PC-3 (cell line): ENCODE results near the gene GRPR. TPM values are rescaled to one million over a fixed set of nuclear protein-coding genes. Genes with fewer than 3 reads are reported as not detected.

Experiments
- ATAC-seq: fragments of 200-7000 bp; cut with Tn5 transposase; 2 replicates; pipeline ENCODE4 v1.9.1; 2020; ENCODE audit warnings: mild to moderate bottlenecking, moderate library complexity
- Bru-seq: library from RNA; stranded (reverse); fragments of 400-500 nt; gene quantifications from one replicate; lab custom pipeline; 2021; lab: Mats Ljungman, UMichigan
- BruChase-seq, 2 experiments: library from RNA; stranded (reverse); fragments of 400-500 nt; gene quantifications; one replicate each; lab custom pipeline; 2021; lab: Mats Ljungman, UMichigan
- BruUV-seq: library from RNA; stranded (reverse); fragments of 400-500 nt; replicated peaks from 2 replicates; lab custom pipeline; 2021; lab: Mats Ljungman, UMichigan
- CTCF ChIA-PET: fragments of 300-600 bp; sonication (Branson Sonifier 250); formaldehyde crosslinking; loops from one replicate; lab custom pipeline; 2022; ENCODE audit warnings: antibody characterized with exemption; lab: Charles Lee
- POLR2A ChIA-PET: fragments of 300-600 bp; sonication (Branson Sonifier 250); formaldehyde crosslinking; loops from one replicate; lab custom pipeline; 2022; ENCODE audit warnings: antibody characterized with exemption; ENCODE audit not compliant: unreplicated experiment; lab: Charles Lee
- DNase-seq: peaks from one replicate; pipeline ENCODE4 v3.0.0-alpha.2; 2015
- H2AFZ ChIP-seq: fragments of 300-600 bp; sonication (generic); 2 replicates; pipeline ENCODE4 v1.6.0; 2016; ENCODE audit warnings: antibody characterized with exemption, low read length
- H3F3A ChIP-seq: fragments of 300-600 bp; sonication (generic); one replicate; pipeline ENCODE4 v1.6.0; 2017; ENCODE audit warnings: antibody characterized with exemption, low read length, control low read depth, mild to moderate bottlenecking; ENCODE audit not compliant: unreplicated experiment
- H3K27ac ChIP-seq: fragments of 300-600 bp; sonication (generic); 2 replicates; pipeline ENCODE4 v1.5.1; 2016; ENCODE audit warnings: mild to moderate bottlenecking, low read length
- H3K27me3 ChIP-seq: fragments of 300-600 bp; sonication (generic); 2 replicates; pipeline ENCODE4 v1.6.1; 2016; ENCODE audit warnings: low read length, mixed read lengths
- H3K36me3 ChIP-seq: fragments of 300-600 bp; sonication (generic); 2 replicates; pipeline ENCODE4 v1.6.1; 2016; ENCODE audit warnings: low read depth, mixed run types, low read length, mixed read lengths
- H3K4me1 ChIP-seq: fragments of 300-600 bp; sonication (generic); 2 replicates; pipeline ENCODE4 v1.5.1; 2016; ENCODE audit warnings: low read length; ENCODE audit not compliant: insufficient read depth
- H3K4me2 ChIP-seq: fragments of 300-600 bp; sonication (generic); 2 replicates; pipeline ENCODE4 v1.6.0; 2016; ENCODE audit warnings: low read length
- H3K4me3 ChIP-seq: fragments of 300-600 bp; sonication (generic); 2 replicates; pipeline ENCODE4 v1.5.1; 2016; ENCODE audit warnings: mild to moderate bottlenecking, low read length, mixed read lengths
- H3K79me2 ChIP-seq: fragments of 300-600 bp; sonication (generic); 2 replicates; pipeline ENCODE4 v1.6.1; 2017; ENCODE audit warnings: low read length, mixed read lengths
- H3K9ac ChIP-seq: fragments of 300-600 bp; sonication (generic); 2 replicates; pipeline ENCODE4 v1.6.0; 2016; ENCODE audit warnings: mild to moderate bottlenecking, low read length
- H3K9me2 ChIP-seq: fragments of 300-600 bp; sonication (generic); replicated peaks from 2 replicates; pipeline ENCODE4 v1.6.1; 2016; ENCODE audit warnings: mixed run types, low read length, mixed read lengths
- H3K9me3 ChIP-seq: fragments of 300-600 bp; sonication (generic); 2 replicates; pipeline ENCODE4 v1.6.1; 2016; ENCODE audit warnings: low read length, mixed read lengths
- H4K20me1 ChIP-seq: fragments of 300-600 bp; sonication (generic); 2 replicates; pipeline ENCODE4 v1.6.1; 2016; ENCODE audit warnings: low read length, mixed read lengths
- EZH2 ChIP-seq: fragments of 300-600 bp; sonication (generic); IDR thresholded peaks from one replicate; pipeline ENCODE4 v1.6.1; 2017; ENCODE audit warnings: antibody characterized with exemption, mild to moderate bottlenecking, low read length; ENCODE audit not compliant: unreplicated experiment
- EZH2phosphoT487 ChIP-seq: fragments of 300-600 bp; sonication (generic); IDR thresholded peaks from 2 replicates; pipeline ENCODE4 v1.6.1; 2018; ENCODE audit warnings: mild to moderate bottlenecking, antibody characterized with exemption, low read length, borderline replicate concordance
- intact Hi-C: fragments of 100-400 bp; cut with micrococcal nuclease; formaldehyde crosslinking; loops from 2 replicates; pipeline ENCODE4 v1.9.0; 2023
- long read RNA-seq: library from polyadenylated mRNA; unstranded; transcript quantifications from one replicate; pipeline ENCODE4 v2.0.0, GENCODE V29; 2021; ENCODE audit not compliant: unreplicated experiment
- total RNA-seq: library from RNA; depleted of rRNA; stranded (reverse); fragments of >200 nt; gene quantifications from 2 replicates; pipeline ENCODE4 v1.2.3, GENCODE V29; 2014; rRNA removed
- TF ChIP-seq, protein P1 (sequence below): fragments of 300-600 bp; sonication (generic); conservative IDR thresholded peaks from 2 replicates; pipeline ENCODE4 v1.5.1; 2017; ENCODE audit warnings: antibody characterized with exemption, low read depth, mild to moderate bottlenecking, low read length

The GRPR gene
- total RNA-seq (22.5 and 26.5 TPM in 2 replicates), Bru-seq, nascent RNA (percentile 95 among the genes with signal in this experiment), BruChase-seq, experiment 1, labeled RNA remaining after a 6-hour chase (percentile 86 among the genes with signal in this experiment), BruChase-seq, experiment 2, labeled RNA remaining after a 2-hour chase (percentile 89 among the genes with signal in this experiment)
- long read RNA-seq, transcript GRPR-201 (3 exons, 1,929 nt): major isoform, 29 of 43 reads
- long read RNA-seq, partial matches to known transcripts: 9 of 43 reads
- long read RNA-seq, other reads (novel, unspliced or antisense): 5 of 43 reads

DNA sequence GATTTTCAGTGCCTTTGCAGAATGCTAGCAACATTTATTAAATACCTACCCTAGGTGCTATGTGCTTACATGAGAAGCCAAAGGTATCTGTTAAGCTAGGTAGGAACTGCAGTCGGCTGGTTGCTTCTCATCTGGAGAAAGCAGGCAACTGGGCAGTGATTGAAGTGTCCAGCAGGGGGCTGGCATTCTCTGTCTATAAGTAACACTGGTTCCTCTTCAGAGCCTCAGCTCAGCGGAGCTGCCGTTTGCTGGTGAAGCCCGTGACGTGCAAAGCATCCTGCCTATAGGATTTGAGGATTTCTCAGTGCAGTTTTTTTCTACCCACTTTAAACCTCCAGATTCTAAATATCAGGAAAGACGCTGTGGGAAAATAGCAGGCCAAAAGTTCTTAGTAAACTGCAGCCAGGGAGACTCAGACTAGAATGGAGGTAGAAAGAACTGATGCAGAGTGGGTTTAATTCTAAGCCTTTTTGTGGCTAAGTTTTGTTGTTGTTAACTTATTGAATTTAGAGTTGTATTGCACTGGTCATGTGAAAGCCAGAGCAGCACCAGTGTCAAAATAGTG lies at the start of gene GRPR:
Gene GRPR (plus strand): TSS at position 344 of the 565 bp plus-strand sequence. CDS start 389 bp downstream, outside the sequence.
- peak; percentile 85 for ATAC-seq

DNA sequence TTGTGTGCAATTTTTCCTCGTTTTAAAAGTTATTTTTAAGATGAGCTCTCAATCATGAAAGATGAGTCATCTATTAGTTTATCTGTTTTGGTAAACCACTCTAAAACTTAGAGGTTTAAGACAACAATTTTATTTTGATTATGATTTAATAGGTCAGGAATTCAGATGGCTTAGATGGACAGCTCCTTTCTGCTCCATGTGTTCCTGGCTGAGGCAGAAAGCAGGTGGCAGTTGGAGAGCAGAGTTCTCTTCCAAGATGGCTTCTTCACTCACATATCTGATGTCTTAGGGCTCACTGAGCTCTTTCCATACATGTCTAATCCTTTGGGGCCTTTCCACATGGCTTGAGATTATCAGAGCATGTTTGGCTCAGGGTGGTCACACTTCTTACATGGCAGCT lies 48.3 kb upstream of the GRPR start:
- Histone ChIP-seq H3K9ac (no peak overlapping the region), H3K9me3 (no peaks in the 10 kb centered on the region), H3K36me3 (no peaks in the 10 kb centered on the region), H4K20me1 (no peaks in the 10 kb centered on the region), H3K27me3 (no peaks in the 10 kb centered on the region), H3K4me2 (no peak overlapping the region), H3K27ac (no peak overlapping the region), H3K4me1 (0 out of 2 replicates have a peak, but pooled peaks cover 3% of the 10 kb centered on the region), H3K4me3 (no peak overlapping the region), H2AFZ (no peak overlapping the region), H3F3A (no peaks in the 10 kb centered on the region), H3K9me2 (no peaks in the 10 kb centered on the region), H3K79me2 (no peaks in the 10 kb centered on the region)
- ChIA-PET POLR2A (no interaction called here), CTCF (no interaction called here)
- BruUV-seq: no TSS peak
- ATAC-seq (no peak), DNase-seq (peak; percentile 7)
- intact Hi-C loops: no loop called here
- TF ChIP-seq EZH2phosphoT487: no peak
- TF ChIP-seq EZH2: no peak
- TF ChIP-seq, protein P1, sequence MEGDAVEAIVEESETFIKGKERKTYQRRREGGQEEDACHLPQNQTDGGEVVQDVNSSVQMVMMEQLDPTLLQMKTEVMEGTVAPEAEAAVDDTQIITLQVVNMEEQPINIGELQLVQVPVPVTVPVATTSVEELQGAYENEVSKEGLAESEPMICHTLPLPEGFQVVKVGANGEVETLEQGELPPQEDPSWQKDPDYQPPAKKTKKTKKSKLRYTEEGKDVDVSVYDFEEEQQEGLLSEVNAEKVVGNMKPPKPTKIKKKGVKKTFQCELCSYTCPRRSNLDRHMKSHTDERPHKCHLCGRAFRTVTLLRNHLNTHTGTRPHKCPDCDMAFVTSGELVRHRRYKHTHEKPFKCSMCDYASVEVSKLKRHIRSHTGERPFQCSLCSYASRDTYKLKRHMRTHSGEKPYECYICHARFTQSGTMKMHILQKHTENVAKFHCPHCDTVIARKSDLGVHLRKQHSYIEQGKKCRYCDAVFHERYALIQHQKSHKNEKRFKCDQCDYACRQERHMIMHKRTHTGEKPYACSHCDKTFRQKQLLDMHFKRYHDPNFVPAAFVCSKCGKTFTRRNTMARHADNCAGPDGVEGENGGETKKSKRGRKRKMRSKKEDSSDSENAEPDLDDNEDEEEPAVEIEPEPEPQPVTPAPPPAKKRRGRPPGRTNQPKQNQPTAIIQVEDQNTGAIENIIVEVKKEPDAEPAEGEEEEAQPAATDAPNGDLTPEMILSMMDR: no peak

More for the DNA sequence above, at the start of gene GRPR:
- Histone ChIP-seq H3K36me3 (no peaks in the 10 kb centered on the region), H3F3A (no peaks in the 10 kb centered on the region), H3K27me3 (no peaks in the 10 kb centered on the region), H3K27ac (no peak within 1 kb of the TSS; the same call in 1 of the 2 replicates), H3K4me2 (peak within 1 kb of the TSS; percentile 89), H3K9me3 (no peaks in the 10 kb centered on the region), H3K79me2 (peaks cover 48% of the 10 kb centered on the region), H3K4me1 (peaks cover 15% of the 10 kb centered on the region), H4K20me1 (no peaks in the 10 kb centered on the region), H3K9ac (peak within 1 kb of the TSS; percentile 63), H2AFZ (peak within 1 kb of the TSS; percentile 63), H3K4me3 (peak within 1 kb of the TSS; percentile 81), H3K9me2 (no peaks in the 10 kb centered on the region)
- CTCF ChIA-PET: interaction anchor here (0.5 to 1.1 kb wide), 9 partner anchors 34 to 541 kb away, joined by 3 to 6 read pairs (median 3); no protein-coding TSS in a partner anchor
- BruUV-seq: no TSS peak
- intact Hi-C loops: loop anchor here (1.0 to 10.0 kb wide), 7 partner anchors 37 to 541 kb away; partner anchors contain the start of gene AP1S2
- POLR2A ChIA-PET: no interaction called here
- TF ChIP-seq, protein P1: peak; percentile 87
- TF ChIP-seq EZH2 (no peak), EZH2phosphoT487 (no peak)
- DNase-seq: peak; percentile 95
